ENCODE measurements around the gene RNASEH1. TPM values are rescaled to one million over a fixed set of nuclear protein-coding genes. Genes with fewer than 3 reads are reported as not detected.

The RNASEH1 gene
- total and polyA plus RNA-seq, 2 of the 13 experiments (the other 11 are each of a cell fraction or from before 2014, with no cell fraction given), result 14.5 to 57.4 TPM

- DNase-seq (ENCODE audit: low spot score) (no peak), FAIRE-seq (no peak), ATAC-seq (no peak)
- ChIA-PET CTCF (ENCODE audit: low intra/inter-chr PET ratio, low total read pairs) (no interaction called here), POLR2A (interaction anchor here (1.2 to 1.3 kb wide), 2 partner anchors 15 to 25 kb away, joined by 3 to 8 read pairs; partner anchors contain the start of gene RNASEH1)
- H3K9ac ChIP-seq (ENCODE audit: insufficient read depth, low read depth, low read length), result no peak overlapping the region
- no peak overlapping the region for H3K4me3 ChIP-seq (replicated peaks in 1 of 3; ENCODE audit: insufficient read depth in 1 of 3, low read depth in 2 of 3, low read length in 3 of 3)
- no peaks in the 10 kb centered on the region for H3K27me3 ChIP-seq (ENCODE audit: control insufficient read depth in 1 of 2, insufficient read depth in 2 of 2, low read length in 2 of 2)
- peaks cover 15% of the 10 kb centered on the region for H3K4me1 ChIP-seq (ENCODE audit: insufficient read depth, low read length)
- in situ Hi-C loops (cut with HindIII; ENCODE audit: extremely low pct_ligation_motif_present, low pct_unique_long_range_greater_than_20kb), result no loop called here
- no peaks in the 10 kb centered on the region for H4K20me1 ChIP-seq (ENCODE audit: insufficient read depth, low read length)
- peaks cover 7% of the 10 kb centered on the region for H3K79me2 ChIP-seq (ENCODE audit: insufficient read depth, low read length)
- intact Hi-C loops (cut with micrococcal nuclease; ENCODE audit: unreplicated experiment), result no loop called here
- no peak overlapping the region for H3K4me2 ChIP-seq (ENCODE audit: low read depth, low read length)
- 95% methylated on average over 6 of the region's 6 CpGs for WGBS (ENCODE audit: low lambda C conversion rate)
- no TSS peak for BruUV-seq (replicated peaks)
- no peak overlapping the region for H3K27ac ChIP-seq (ENCODE audit: extremely low read length, insufficient read depth, low read length)
- no peak overlapping the region for H2AFZ ChIP-seq (ENCODE audit: low read length)
- peaks cover 32 to 70% of the 10 kb centered on the region in 2 experiments for H3K36me3 ChIP-seq (replicated peaks in 1 of 2; ENCODE audit: control insufficient read depth in 1 of 2, insufficient read depth in 2 of 2, low read length in 2 of 2)
- H3K9me3 ChIP-seq (ENCODE audit: low read length), result no peaks in the 10 kb centered on the region
- TF ChIP-seq ZNF639 (CRISPR knock-in tag; conservative IDR thresholded peaks at IDR 0.05) (no peak), ZNF121 (CRISPR knock-in tag; IDR thresholded peaks at IDR 0.05) (no peak), ATF2 (CRISPR knock-in tag; IDR thresholded peaks at IDR 0.05) (no peak), ZNF629 (CRISPR knock-in tag; conservative IDR thresholded peaks at IDR 0.05) (no peak), ZNF264 (CRISPR knock-in tag; IDR thresholded peaks at IDR 0.05) (no peak), ZNF30 (CRISPR knock-in tag; IDR thresholded peaks at IDR 0.05) (no peak), WIZ (CRISPR knock-in tag; IDR thresholded peaks at IDR 0.05) (no peak), NFE2 (CRISPR knock-in tag; IDR thresholded peaks at IDR 0.05) (no peak), SNAPC2 (CRISPR knock-in tag; IDR thresholded peaks at IDR 0.05) (no peak), REST (IDR thresholded peaks at IDR 0.05; ENCODE audit: borderline replicate concordance in 1 of 2, low read depth in 1 of 2, low read length in 2 of 2) (no peak), NFIC (IDR thresholded peaks at IDR 0.05; ENCODE audit: low read length) (no peak), MTF1 (CRISPR knock-in tag; IDR thresholded peaks at IDR 0.05) (no peak), SNAPC4 (CRISPR knock-in tag; IDR thresholded peaks at IDR 0.05) (no peak), MIER2 (CRISPR knock-in tag; IDR thresholded peaks at IDR 0.05) (no peak)
Observed at GRCh38 chr2:3543023-3543683, 15.0 kb downstream of the RNASEH1 start.

Measured in HepG2 (cell line).